ENCODE measurements around the gene USHBP1. TPM values are rescaled to one million over a fixed set of nuclear protein-coding genes. Genes with fewer than 3 reads are reported as not detected.

USHBP1 gene
- polyA plus RNA-seq, 2 of the 4 experiments (the other 2 are of a cell fraction): 0.03 TPM; not detected in 1

GRCh38 chr19:17220207-17220758 is 44.3 kb downstream of the USHBP1 start:
- peak in 1 of 2 experiments; percentile 53 for DNase-seq (ENCODE audit: low read depth in 1 of 2, low spot score in 1 of 2)
- no peaks in the 10 kb centered on the region for H3K9me3 ChIP-seq
- peak overlapping the region in 1 of 2 experiments; percentile 68; a peak in 2 of 6 replicates for H3K27ac ChIP-seq
- ChIA-PET POLR2A (no interaction called here), CTCF (interaction anchor here (0.6 kb wide), 1 partner anchor 1241 kb away, joined by 3 read pairs; no protein-coding TSS in a partner anchor)
- WGBS (ENCODE audit: missing lambda C conversion rate): 31% methylated on average over 4 of the region's 14 CpGs
- H3K4me1 ChIP-seq: peaks cover 12% of the 10 kb centered on the region
- no peak for TF ChIP-seq HOXA7 (CRISPR knock-in tag; IDR thresholded peaks at IDR 0.05)
- no peak for TF ChIP-seq REST (IDR thresholded peaks at IDR 0.05)
- no peak for TF ChIP-seq FOSL2 (IDR thresholded peaks at IDR 0.05)
- peak; percentile 65 for TF ChIP-seq FOSL2 (CRISPR knock-in tag; IDR thresholded peaks at IDR 0.05)
- TF ChIP-seq PBX3 (IDR thresholded peaks at IDR 0.05): no peak
- no peak for TF ChIP-seq CBX8 (IDR thresholded peaks at IDR 0.05)
- no peak for TF ChIP-seq HES2 (IDR thresholded peaks at IDR 0.05)
- no peak for TF ChIP-seq FOSB (CRISPR knock-in tag; IDR thresholded peaks at IDR 0.05)
- TF ChIP-seq, protein P1, sequence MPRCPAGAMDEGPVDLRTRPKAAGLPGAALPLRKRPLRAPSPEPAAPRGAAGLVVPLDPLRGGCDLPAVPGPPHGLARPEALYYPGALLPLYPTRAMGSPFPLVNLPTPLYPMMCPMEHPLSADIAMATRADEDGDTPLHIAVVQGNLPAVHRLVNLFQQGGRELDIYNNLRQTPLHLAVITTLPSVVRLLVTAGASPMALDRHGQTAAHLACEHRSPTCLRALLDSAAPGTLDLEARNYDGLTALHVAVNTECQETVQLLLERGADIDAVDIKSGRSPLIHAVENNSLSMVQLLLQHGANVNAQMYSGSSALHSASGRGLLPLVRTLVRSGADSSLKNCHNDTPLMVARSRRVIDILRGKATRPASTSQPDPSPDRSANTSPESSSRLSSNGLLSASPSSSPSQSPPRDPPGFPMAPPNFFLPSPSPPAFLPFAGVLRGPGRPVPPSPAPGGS (IDR thresholded peaks at IDR 0.05): no peak
- no peak overlapping the region for H3K4me3 ChIP-seq
- ATAC-seq: peak; percentile 32 to 39; a peak in 3 of 6 replicates
- no peak for FAIRE-seq
- H3K4me2 ChIP-seq: no peak overlapping the region

- no peak overlapping the region for H3K4me3 ChIP-seq
- ChIA-PET CTCF (no interaction called here), POLR2A (no interaction called here)
- H3K27ac ChIP-seq: no peak overlapping the region
- DNase-seq (ENCODE audit: low read depth in 1 of 2, low spot score in 1 of 2) (no peak), FAIRE-seq (no peak), ATAC-seq (no peak)
- TF ChIP-seq KDM5A (IDR thresholded peaks at IDR 0.05): no peak
- H3K4me1 ChIP-seq: peaks cover 16% of the 10 kb centered on the region
- 99% methylated on average over 7 of the region's 8 CpGs for WGBS (ENCODE audit: missing lambda C conversion rate)
- H3K9me3 ChIP-seq: no peaks in the 10 kb centered on the region
- H3K4me2 ChIP-seq: no peak overlapping the region
These were observed 45.3 kb downstream of the USHBP1 start for GRCh38 chr19:17219286-17219685.

GRCh38 chr19:17216058-17216670 is 48.4 kb downstream of the USHBP1 start:
- no peak for TF ChIP-seq PBX3 (IDR thresholded peaks at IDR 0.05)
- TF ChIP-seq HDAC2 (IDR thresholded peaks at IDR 0.05): no peak
- TF ChIP-seq, protein P2, sequence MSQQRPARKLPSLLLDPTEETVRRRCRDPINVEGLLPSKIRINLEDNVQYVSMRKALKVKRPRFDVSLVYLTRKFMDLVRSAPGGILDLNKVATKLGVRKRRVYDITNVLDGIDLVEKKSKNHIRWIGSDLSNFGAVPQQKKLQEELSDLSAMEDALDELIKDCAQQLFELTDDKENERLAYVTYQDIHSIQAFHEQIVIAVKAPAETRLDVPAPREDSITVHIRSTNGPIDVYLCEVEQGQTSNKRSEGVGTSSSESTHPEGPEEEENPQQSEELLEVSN (IDR thresholded peaks at IDR 0.05; ENCODE audit: borderline replicate concordance, low read depth): no peak
- TF ChIP-seq CEBPB (IDR thresholded peaks at IDR 0.05): no peak
- TF ChIP-seq MAX (IDR thresholded peaks at IDR 0.05): no peak
- no peak for TF ChIP-seq POLR2A (IDR thresholded peaks at IDR 0.05; ENCODE audit: low read length)
- no peak for TF ChIP-seq TP53 (CRISPR knock-in tag; IDR thresholded peaks at IDR 0.05)
- DNase-seq (ENCODE audit: low read depth in 1 of 2, low spot score in 1 of 2): no peak
- 87% methylated on average over 11 of the region's 13 CpGs for WGBS (ENCODE audit: missing lambda C conversion rate)
- Histone ChIP-seq H3K27ac (peak overlapping the region; percentile 97), H3K4me3 (peak overlapping the region; percentile 60; the same call in 2 of the 3 replicates), H3K4me1 (peaks cover 16% of the 10 kb centered on the region), H3K9me3 (no peaks in the 10 kb centered on the region), H3K4me2 (peak overlapping the region; percentile 93)
- FAIRE-seq: no peak
- ChIA-PET POLR2A (interaction anchor here (0.6 to 2.1 kb wide), 8 partner anchors 10 to 140 kb away, joined by 3 to 18 read pairs (median 4); partner anchors contain the start of genes BABAM1, MYO9B and OCEL1), CTCF (interaction anchor here (1.4 to 1.6 kb wide), 3 partner anchors 11 to 43 kb away, joined by 3 to 4 read pairs (median 3); no protein-coding TSS in a partner anchor)
- no peak for ATAC-seq
